Measurements from ENCODE around the gene PTPRCAP. TPM values are rescaled to one million over a fixed set of nuclear protein-coding genes. Genes with fewer than 3 reads are reported as not detected.

PTPRCAP gene
- total and polyA plus RNA-seq, 2 donors from 2014 or later = 4.7 to 20.3 TPM

Other genes with a start within 250 kb of the PTPRCAP start
- 80.8 TPM for gene GRK2, start 171.2 kb downstream of the PTPRCAP start, total RNA-seq
- gene GRK2, start 171.2 kb downstream of the PTPRCAP start, polyA plus RNA-seq (ENCODE audit: insufficient read depth, low read depth, low replicate concordance) = 28.2 TPM
- gene ANKRD13D, start 148.4 kb downstream of the PTPRCAP start, total RNA-seq = 68.3 TPM
- gene ANKRD13D, start 148.4 kb downstream of the PTPRCAP start, polyA plus RNA-seq (ENCODE audit: insufficient read depth, low read depth, low replicate concordance) = 21.9 TPM
- gene SSH3, start 134.2 kb downstream of the PTPRCAP start, total RNA-seq = 68.9 TPM
- 25.0 TPM for gene SSH3, start 134.2 kb downstream of the PTPRCAP start, polyA plus RNA-seq (ENCODE audit: insufficient read depth, low read depth, low replicate concordance)
- 54.4 TPM for gene POLD4, start 84.1 kb downstream of the PTPRCAP start, total RNA-seq
- gene POLD4, start 84.1 kb downstream of the PTPRCAP start, polyA plus RNA-seq (ENCODE audit: insufficient read depth, low read depth, low replicate concordance) = 174 TPM
- 15.8 TPM for gene CLCF1, start 64.1 kb downstream of the PTPRCAP start, total RNA-seq
- gene CLCF1, start 64.1 kb downstream of the PTPRCAP start, polyA plus RNA-seq (ENCODE audit: insufficient read depth, low read depth, low replicate concordance) = 5.7 TPM
- gene RAD9A, start 45.7 kb downstream of the PTPRCAP start, total RNA-seq = 17.8 TPM
- gene RAD9A, start 45.7 kb downstream of the PTPRCAP start, polyA plus RNA-seq (ENCODE audit: insufficient read depth, low read depth, low replicate concordance) = 16.4 TPM
- gene PPP1CA, start 35.8 kb downstream of the PTPRCAP start, total RNA-seq = 155 TPM
- 210 TPM for gene PPP1CA, start 35.8 kb downstream of the PTPRCAP start, polyA plus RNA-seq (ENCODE audit: insufficient read depth, low read depth, low replicate concordance)
- gene TBC1D10C, start 33.6 kb downstream of the PTPRCAP start, total RNA-seq = 13.9 TPM
- 1.7 TPM for gene TBC1D10C, start 33.6 kb downstream of the PTPRCAP start, polyA plus RNA-seq (ENCODE audit: insufficient read depth, low read depth, low replicate concordance)
- gene CARNS1, start 22.0 kb downstream of the PTPRCAP start, total RNA-seq = 1.7 TPM
- gene CARNS1, start 22.0 kb downstream of the PTPRCAP start, polyA plus RNA-seq (ENCODE audit: insufficient read depth, low read depth, low replicate concordance) = 0.80 TPM
- 41.3 TPM for gene RPS6KB2, start 9.2 kb downstream of the PTPRCAP start, total RNA-seq
- 45.4 TPM for gene RPS6KB2, start 9.2 kb downstream of the PTPRCAP start, polyA plus RNA-seq (ENCODE audit: insufficient read depth, low read depth, low replicate concordance)
- gene CORO1B, start 5.8 kb upstream of the PTPRCAP start, total RNA-seq = 121 TPM
- 67.2 TPM for gene CORO1B, start 5.8 kb upstream of the PTPRCAP start, polyA plus RNA-seq (ENCODE audit: insufficient read depth, low read depth, low replicate concordance)
- not detected for gene GPR152, start 15.0 kb upstream of the PTPRCAP start, total RNA-seq
- gene GPR152, start 15.0 kb upstream of the PTPRCAP start, polyA plus RNA-seq (ENCODE audit: insufficient read depth, low read depth, low replicate concordance) = not detected
- gene CABP4, start 17.7 kb upstream of the PTPRCAP start, total RNA-seq = 3.1 TPM
- 0.49 TPM for gene CABP4, start 17.7 kb upstream of the PTPRCAP start, polyA plus RNA-seq (ENCODE audit: insufficient read depth, low read depth, low replicate concordance)
- gene TMEM134, start 31.6 kb upstream of the PTPRCAP start, total RNA-seq = 65.5 TPM
- 127 TPM for gene TMEM134, start 31.6 kb upstream of the PTPRCAP start, polyA plus RNA-seq (ENCODE audit: insufficient read depth, low read depth, low replicate concordance)
- gene AIP, start 45.3 kb upstream of the PTPRCAP start, total RNA-seq = 61.5 TPM
- 135 TPM for gene AIP, start 45.3 kb upstream of the PTPRCAP start, polyA plus RNA-seq (ENCODE audit: insufficient read depth, low read depth, low replicate concordance)
- 74.7 TPM for gene PITPNM1, start 67.7 kb upstream of the PTPRCAP start, total RNA-seq
- gene PITPNM1, start 67.7 kb upstream of the PTPRCAP start, polyA plus RNA-seq (ENCODE audit: insufficient read depth, low read depth, low replicate concordance) = 19.3 TPM
- gene CDK2AP2, start 70.5 kb upstream of the PTPRCAP start, total RNA-seq = 98.4 TPM
- 188 TPM for gene CDK2AP2, start 70.5 kb upstream of the PTPRCAP start, polyA plus RNA-seq (ENCODE audit: insufficient read depth, low read depth, low replicate concordance)
- not detected for gene CABP2, start 85.8 kb upstream of the PTPRCAP start, total RNA-seq
- gene CABP2, start 85.8 kb upstream of the PTPRCAP start, polyA plus RNA-seq (ENCODE audit: insufficient read depth, low read depth, low replicate concordance) = not detected
- 800 TPM for gene GSTP1, start 146.1 kb upstream of the PTPRCAP start, total RNA-seq
- 1,687 TPM for gene GSTP1, start 146.1 kb upstream of the PTPRCAP start, polyA plus RNA-seq (ENCODE audit: insufficient read depth, low read depth, low replicate concordance)
- 191 TPM for gene NDUFV1, start 169.3 kb upstream of the PTPRCAP start, total RNA-seq
- 395 TPM for gene NDUFV1, start 169.3 kb upstream of the PTPRCAP start, polyA plus RNA-seq (ENCODE audit: insufficient read depth, low read depth, low replicate concordance)
- gene NUDT8, start 192.3 kb upstream of the PTPRCAP start, total RNA-seq = 11.9 TPM
- gene NUDT8, start 192.3 kb upstream of the PTPRCAP start, polyA plus RNA-seq (ENCODE audit: insufficient read depth, low read depth, low replicate concordance) = 57.0 TPM
- not detected for gene TBX10, start 202.1 kb upstream of the PTPRCAP start, total RNA-seq
- not detected for gene TBX10, start 202.1 kb upstream of the PTPRCAP start, polyA plus RNA-seq (ENCODE audit: insufficient read depth, low read depth, low replicate concordance)
- 7.7 TPM for gene ACY3, start 213.0 kb upstream of the PTPRCAP start, total RNA-seq
- 111 TPM for gene ACY3, start 213.0 kb upstream of the PTPRCAP start, polyA plus RNA-seq (ENCODE audit: insufficient read depth, low read depth, low replicate concordance)
- 1.6 TPM for gene ALDH3B2, start 236.9 kb upstream of the PTPRCAP start, total RNA-seq
- 2.1 TPM for gene ALDH3B2, start 236.9 kb upstream of the PTPRCAP start, polyA plus RNA-seq (ENCODE audit: insufficient read depth, low read depth, low replicate concordance)

Measured in kidney (tissue), 2 donors.